ENCODE results near the gene TMEM163.

Gene TMEM163

GRCh38 chr2:134505446-134505845 lies 213.4 kb downstream of the TMEM163 start:
- no peak for DNase-seq
- TF ChIP-seq CTCF (IDR thresholded peaks at IDR 0.05): no peak
- intact Hi-C loops (cut with DNase I; ENCODE audit: low total_unique reads): no loop called here
- H3K4me3 ChIP-seq: no peak overlapping the region
- peaks cover 0 to 4% of the 10 kb centered on the region in 2 donors for H3K27me3 ChIP-seq
- H3K9me3 ChIP-seq: no peaks in the 10 kb centered on the region
- no peaks in the 10 kb centered on the region for H3K4me1 ChIP-seq
- no peaks in the 10 kb centered on the region for H3K36me3 ChIP-seq
- H3K27ac ChIP-seq: no peak overlapping the region

GRCh38 chr2:134504586-134505336 lies 214.0 kb downstream of the TMEM163 start:
- intact Hi-C loops (cut with DNase I; ENCODE audit: low total_unique reads): no loop called here
- H3K36me3 ChIP-seq: no peaks in the 10 kb centered on the region
- no peaks in the 10 kb centered on the region for H3K9me3 ChIP-seq
- no peak for TF ChIP-seq CTCF (IDR thresholded peaks at IDR 0.05)
- H3K4me3 ChIP-seq: no peak overlapping the region
- H3K27me3 ChIP-seq: peaks cover 0 to 4% of the 10 kb centered on the region in 2 donors
- DNase-seq: no peak
- no peaks in the 10 kb centered on the region for H3K4me1 ChIP-seq
- H3K27ac ChIP-seq: no peak overlapping the region

- Histone ChIP-seq H3K36me3 (no peaks in the 10 kb centered on the region), H3K27me3 (peaks cover 0 to 4% of the 10 kb centered on the region in 2 donors), H3K27ac (no peak overlapping the region), H3K4me1 (no peaks in the 10 kb centered on the region), H3K4me3 (no peak overlapping the region), H3K9me3 (no peaks in the 10 kb centered on the region)
- DNase-seq: no peak
- no peak for TF ChIP-seq CTCF (IDR thresholded peaks at IDR 0.05)
- intact Hi-C loops (cut with DNase I; ENCODE audit: low total_unique reads): no loop called here
Measured at GRCh38 chr2:134502104-134502503, 216.7 kb downstream of the TMEM163 start.

- intact Hi-C loops (cut with DNase I; ENCODE audit: low total_unique reads): no loop called here
- Histone ChIP-seq H3K4me1 (no peaks in the 10 kb centered on the region), H3K27ac (no peak overlapping the region), H3K9me3 (no peaks in the 10 kb centered on the region), H3K36me3 (no peaks in the 10 kb centered on the region), H3K27me3 (peaks cover 0 to 4% of the 10 kb centered on the region in 2 donors), H3K4me3 (no peak overlapping the region)
- TF ChIP-seq CTCF (IDR thresholded peaks at IDR 0.05): no peak
- no peak for DNase-seq
Measured at GRCh38 chr2:134501476-134502091, 217.2 kb downstream of the TMEM163 start.

- no peak for DNase-seq
- intact Hi-C loops (cut with DNase I; ENCODE audit: low total_unique reads): no loop called here
Measured at GRCh38 chr2:134500211-134500935, 218.4 kb downstream of the TMEM163 start.

More at GRCh38 chr2:134500211-134500935, 218.4 kb downstream of the TMEM163 start:
- Histone ChIP-seq H3K9me3 (no peaks in the 10 kb centered on the region), H3K36me3 (no peaks in the 10 kb centered on the region), H3K27me3 (peaks cover 0 to 1% of the 10 kb centered on the region in 2 donors), H3K4me1 (no peaks in the 10 kb centered on the region), H3K4me3 (no peak overlapping the region), H3K27ac (no peak overlapping the region)
- no peak for TF ChIP-seq CTCF (IDR thresholded peaks at IDR 0.05)
